ENCODE results near the gene BRI3. TPM values are rescaled to one million over a fixed set of nuclear protein-coding genes. Genes with fewer than 3 reads are reported as not detected.

Gene BRI3
- total RNA-seq, 1 donor from 2014 or later, result 530 TPM

GRCh38 chr7:98324782-98325181, 43.3 kb downstream of the BRI3 start:
- Histone ChIP-seq H3K4me1 (no peaks in the 10 kb centered on the region), H3K27ac (no peak overlapping the region), H3K4me3 (no peak overlapping the region), H3K9me3 (no peaks in the 10 kb centered on the region), H3K27me3 (no peaks in the 10 kb centered on the region), H3K36me3 (no peaks in the 10 kb centered on the region)
- TF ChIP-seq, protein P1, sequence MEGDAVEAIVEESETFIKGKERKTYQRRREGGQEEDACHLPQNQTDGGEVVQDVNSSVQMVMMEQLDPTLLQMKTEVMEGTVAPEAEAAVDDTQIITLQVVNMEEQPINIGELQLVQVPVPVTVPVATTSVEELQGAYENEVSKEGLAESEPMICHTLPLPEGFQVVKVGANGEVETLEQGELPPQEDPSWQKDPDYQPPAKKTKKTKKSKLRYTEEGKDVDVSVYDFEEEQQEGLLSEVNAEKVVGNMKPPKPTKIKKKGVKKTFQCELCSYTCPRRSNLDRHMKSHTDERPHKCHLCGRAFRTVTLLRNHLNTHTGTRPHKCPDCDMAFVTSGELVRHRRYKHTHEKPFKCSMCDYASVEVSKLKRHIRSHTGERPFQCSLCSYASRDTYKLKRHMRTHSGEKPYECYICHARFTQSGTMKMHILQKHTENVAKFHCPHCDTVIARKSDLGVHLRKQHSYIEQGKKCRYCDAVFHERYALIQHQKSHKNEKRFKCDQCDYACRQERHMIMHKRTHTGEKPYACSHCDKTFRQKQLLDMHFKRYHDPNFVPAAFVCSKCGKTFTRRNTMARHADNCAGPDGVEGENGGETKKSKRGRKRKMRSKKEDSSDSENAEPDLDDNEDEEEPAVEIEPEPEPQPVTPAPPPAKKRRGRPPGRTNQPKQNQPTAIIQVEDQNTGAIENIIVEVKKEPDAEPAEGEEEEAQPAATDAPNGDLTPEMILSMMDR (IDR thresholded peaks at IDR 0.05), result no peak
- intact Hi-C loops (cut with DNase I), result no loop called here
- DNase-seq, result peak; percentile 17
- no peak for ATAC-seq

DNA sequence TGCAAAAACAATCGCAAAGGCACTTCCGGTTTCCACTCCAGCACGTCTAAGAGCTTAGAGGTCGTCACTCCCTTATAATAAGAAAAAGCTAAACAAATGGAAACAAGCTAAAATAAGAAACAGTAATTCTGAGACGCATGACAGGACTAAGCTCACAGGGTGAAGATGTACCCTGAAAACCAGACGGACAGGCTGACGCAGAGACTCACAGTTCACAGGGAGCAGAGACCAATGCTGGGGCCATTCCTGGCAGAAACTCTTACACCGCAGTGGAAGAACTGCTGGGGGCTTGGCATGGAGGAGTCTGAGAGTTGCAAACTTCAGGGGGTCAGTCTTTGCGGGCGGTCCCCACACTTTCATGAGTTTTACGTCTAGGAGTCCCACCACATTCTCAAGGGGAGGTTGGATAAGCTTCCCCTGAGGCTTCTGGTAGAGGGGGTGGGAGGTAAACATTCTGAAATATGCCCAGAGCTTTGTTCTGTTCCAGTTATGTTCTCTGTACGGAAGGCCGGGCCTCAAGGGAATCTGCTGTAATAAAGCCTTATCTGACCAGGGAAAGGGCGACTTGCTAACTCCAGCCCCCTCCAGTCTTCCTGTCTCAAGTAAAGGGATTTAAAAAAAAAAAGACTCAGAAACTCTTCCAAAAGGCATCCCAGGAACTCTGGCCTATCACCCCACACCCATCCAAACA, 47.8 kb downstream of the BRI3 start:
- no peaks in the 10 kb centered on the region for H3K9me3 ChIP-seq
- no peak overlapping the region for H3K27ac ChIP-seq
- H3K4me3 ChIP-seq, result no peak overlapping the region
- no peaks in the 10 kb centered on the region for H3K4me1 ChIP-seq
- H3K36me3 ChIP-seq, result no peaks in the 10 kb centered on the region
- ATAC-seq (no peak), DNase-seq (peak; percentile 36)
- intact Hi-C loops (cut with DNase I), result no loop called here
- no peaks in the 10 kb centered on the region for H3K27me3 ChIP-seq
- TF ChIP-seq, protein P1 (IDR thresholded peaks at IDR 0.05), result no peak

DNA sequence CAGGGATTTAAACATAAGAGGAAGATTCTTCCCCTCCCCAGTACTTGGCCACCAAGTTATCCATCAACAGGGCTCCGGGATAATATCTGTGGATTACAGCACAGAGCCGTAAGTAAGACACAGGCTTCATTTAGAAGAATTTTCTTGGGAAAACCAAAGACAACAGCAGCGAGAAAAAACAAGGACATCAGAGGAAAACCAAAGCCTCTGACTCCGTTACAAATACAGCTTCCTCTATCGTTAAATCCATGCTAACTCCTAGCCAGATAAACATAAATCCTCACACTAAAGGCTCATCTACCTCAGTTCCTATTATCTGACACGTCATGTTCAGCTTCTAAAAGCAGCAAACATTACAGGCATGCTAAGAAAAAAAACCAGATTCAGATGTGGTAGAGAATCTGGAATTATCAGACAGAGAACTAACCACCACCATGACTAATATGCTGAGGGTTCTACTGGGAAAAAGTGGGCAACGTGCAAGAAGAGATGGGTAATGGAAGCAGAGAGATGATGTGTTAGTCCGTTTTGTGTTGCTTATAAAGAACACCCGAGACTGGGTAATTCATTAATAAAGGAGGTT, 48.4 kb downstream of the BRI3 start:
- Histone ChIP-seq H3K36me3 (no peaks in the 10 kb centered on the region), H3K27me3 (no peaks in the 10 kb centered on the region), H3K4me1 (no peaks in the 10 kb centered on the region), H3K9me3 (no peaks in the 10 kb centered on the region), H3K4me3 (no peak overlapping the region), H3K27ac (no peak overlapping the region)
- ATAC-seq (no peak), DNase-seq (no peak)
- TF ChIP-seq, protein P1 (IDR thresholded peaks at IDR 0.05), result no peak
- intact Hi-C loops (cut with DNase I), result no loop called here

DNA sequence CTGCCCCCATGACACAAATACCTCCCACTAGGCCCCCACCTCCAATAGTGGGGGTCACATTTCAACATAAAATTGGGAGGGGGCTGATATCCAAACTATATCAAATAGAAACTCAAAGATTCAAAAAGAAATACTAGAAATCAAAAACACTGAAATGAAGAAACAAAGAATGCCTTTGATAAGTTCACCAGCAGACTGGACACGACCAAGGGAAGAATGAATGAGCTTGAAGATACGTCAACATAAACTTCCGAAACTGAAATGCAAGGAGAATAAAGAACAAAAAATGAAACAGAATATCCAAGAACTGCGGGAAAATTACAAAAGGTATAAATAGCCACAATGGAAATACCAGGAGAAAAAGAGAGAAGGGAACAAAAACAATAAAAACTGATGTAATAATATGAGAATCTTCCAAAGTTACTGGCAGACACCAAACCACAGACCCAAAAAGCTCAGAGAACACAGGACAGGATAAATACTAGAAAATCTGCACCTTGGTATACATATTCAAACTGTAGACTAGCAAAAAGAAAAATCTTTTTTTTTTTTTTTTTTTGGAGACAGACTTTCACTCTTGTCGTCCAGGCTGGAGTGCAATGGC, 49.5 kb downstream of the BRI3 start:
- Histone ChIP-seq H3K4me3 (no peak overlapping the region), H3K4me1 (no peaks in the 10 kb centered on the region), H3K9me3 (no peaks in the 10 kb centered on the region), H3K27me3 (no peaks in the 10 kb centered on the region), H3K36me3 (no peaks in the 10 kb centered on the region), H3K27ac (no peak overlapping the region)
- TF ChIP-seq, protein P1 (IDR thresholded peaks at IDR 0.05), result no peak
- no peak for ATAC-seq
- intact Hi-C loops (cut with DNase I), result no loop called here
- no peak for DNase-seq

GRCh38 chr7:98334081-98334480, 52.6 kb downstream of the BRI3 start:
- H3K36me3 ChIP-seq, result no peaks in the 10 kb centered on the region
- ATAC-seq (no peak), DNase-seq (no peak)
- TF ChIP-seq, protein P1 (IDR thresholded peaks at IDR 0.05), result no peak
- H3K27ac ChIP-seq, result no peak overlapping the region
- H3K27me3 ChIP-seq, result no peaks in the 10 kb centered on the region
- no peaks in the 10 kb centered on the region for H3K4me1 ChIP-seq
- no peak overlapping the region for H3K4me3 ChIP-seq
- H3K9me3 ChIP-seq, result no peaks in the 10 kb centered on the region
- intact Hi-C loops (cut with DNase I), result no loop called here
